Measurements from ENCODE around the gene MAP3K9.

Gene MAP3K9

DNA sequence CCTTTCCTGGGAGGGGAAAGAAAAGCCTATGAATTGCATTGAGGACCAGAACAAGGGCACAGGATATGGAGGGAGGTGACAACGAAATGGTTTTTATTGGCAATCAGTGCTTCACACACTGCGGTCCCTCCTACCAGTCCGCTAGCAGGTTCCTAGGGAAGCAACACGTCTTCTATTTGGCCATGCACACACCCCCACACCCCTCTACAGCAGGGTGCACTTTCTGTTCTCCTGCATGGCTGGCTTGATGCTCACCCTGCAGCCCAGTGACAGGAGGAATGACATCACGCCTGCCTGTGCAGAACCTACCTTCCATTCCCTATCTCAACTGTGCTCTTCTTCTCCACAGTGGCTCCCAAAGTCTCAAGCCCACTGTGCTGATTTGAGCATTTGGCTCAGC is 109.7 kb downstream of the MAP3K9 start:
- POLR2A ChIA-PET, result interaction anchor here (0.7 kb wide), 1 partner anchor 932 kb away, joined by 3 read pairs; no protein-coding TSS in a partner anchor
- CTCF ChIA-PET, result interaction anchor here (3.9 kb wide), 1 partner anchor 14 kb away, joined by 12 read pairs; no protein-coding TSS in a partner anchor
- H3K4me3 ChIP-seq (ENCODE audit: low read depth, low read length), result no peak overlapping the region
- DNase-seq (ENCODE audit: low read depth, low spot score), result no peak
- TF ChIP-seq CTCF (IDR thresholded peaks at IDR 0.05; ENCODE audit: insufficient read depth, low read length, missing control alignments), result no peak

DNA sequence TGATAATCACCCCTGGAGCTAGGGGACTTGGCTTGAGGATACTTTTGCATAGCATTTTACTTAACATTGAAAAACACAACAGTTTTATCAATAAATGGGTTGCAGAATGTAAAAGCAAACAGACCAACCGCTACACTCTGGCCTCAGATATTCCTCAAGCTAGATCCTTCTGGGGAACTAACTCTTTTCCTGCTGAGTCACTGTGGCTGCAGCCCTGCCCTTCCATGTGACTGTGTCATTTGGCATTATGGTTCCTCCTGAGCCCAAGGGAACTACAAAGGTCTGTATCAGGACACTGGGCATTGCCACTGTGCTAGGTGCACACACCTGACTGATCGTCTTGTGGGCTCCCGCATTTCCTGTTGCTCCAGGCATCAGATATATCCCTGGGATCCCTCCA is 111.0 kb downstream of the MAP3K9 start:
- DNase-seq (ENCODE audit: low read depth, low spot score), result no peak
- ChIA-PET POLR2A (no interaction called here), CTCF (no interaction called here)
- TF ChIP-seq CTCF (IDR thresholded peaks at IDR 0.05; ENCODE audit: insufficient read depth, low read length, missing control alignments), result no peak
- no peak overlapping the region for H3K4me3 ChIP-seq (ENCODE audit: low read depth, low read length)

DNA sequence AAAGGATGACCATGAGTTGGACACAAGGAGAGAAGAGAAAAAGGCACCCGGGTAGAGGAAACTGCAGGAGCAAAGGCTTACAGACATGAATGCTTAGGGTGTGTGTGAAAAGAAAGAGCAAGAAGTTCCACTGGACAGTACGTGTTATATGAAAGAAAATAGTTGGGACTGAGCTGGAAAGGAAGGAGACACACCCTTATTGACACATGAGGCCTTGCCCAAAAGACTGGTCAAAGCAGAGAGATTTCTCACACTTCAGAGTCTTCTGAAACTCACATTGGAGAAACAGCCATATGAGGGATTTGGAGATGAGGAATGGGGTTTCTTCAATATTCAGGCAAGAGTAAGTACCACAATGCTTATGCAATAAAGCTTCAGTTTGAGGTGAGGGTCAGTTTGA is 111.6 kb downstream of the MAP3K9 start:
- no peak for DNase-seq (ENCODE audit: low read depth, low spot score)
- no peak for TF ChIP-seq CTCF (IDR thresholded peaks at IDR 0.05; ENCODE audit: insufficient read depth, low read length, missing control alignments)
- ChIA-PET CTCF (no interaction called here), POLR2A (no interaction called here)
- no peak overlapping the region for H3K4me3 ChIP-seq (ENCODE audit: low read depth, low read length)

DNA sequence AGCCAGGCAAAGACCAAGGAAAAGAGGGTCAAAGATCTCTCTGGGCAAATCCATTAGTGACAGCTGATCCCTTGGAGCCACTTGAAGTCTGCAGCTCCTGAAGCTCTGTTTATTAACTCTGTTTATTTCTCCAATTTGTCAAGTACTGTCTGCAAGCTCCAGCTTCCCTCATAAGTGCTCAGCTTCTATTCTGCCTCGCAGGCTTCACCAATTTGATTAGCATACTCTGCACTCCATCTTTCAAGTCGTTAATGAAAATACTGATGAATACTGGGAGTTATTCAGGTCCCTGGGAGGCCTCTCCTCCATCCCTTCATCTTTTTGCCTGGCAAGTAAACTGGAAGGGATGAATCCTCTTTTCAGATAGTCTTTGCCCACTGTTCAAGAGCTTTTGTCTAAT is 113.3 kb downstream of the MAP3K9 start:
- no peak for DNase-seq (ENCODE audit: low read depth, low spot score)
- ChIA-PET POLR2A (no interaction called here), CTCF (interaction anchor here (1.7 kb wide), 1 partner anchor 18 kb away, joined by 5 read pairs; no protein-coding TSS in a partner anchor)
- no peak overlapping the region for H3K4me3 ChIP-seq (ENCODE audit: low read depth, low read length)
- TF ChIP-seq CTCF (IDR thresholded peaks at IDR 0.05; ENCODE audit: insufficient read depth, low read length, missing control alignments), result no peak

GRCh38 chr14:70692210-70692609 is 117.1 kb downstream of the MAP3K9 start:
- ChIA-PET POLR2A (no interaction called here), CTCF (no interaction called here)
- no peak for TF ChIP-seq CTCF (IDR thresholded peaks at IDR 0.05; ENCODE audit: insufficient read depth, low read length, missing control alignments)
- no peak overlapping the region for H3K4me3 ChIP-seq (ENCODE audit: low read depth, low read length)
- no peak for DNase-seq (ENCODE audit: low read depth, low spot score)

GRCh38 chr14:70685474-70686197 is 123.7 kb downstream of the MAP3K9 start:
- CTCF ChIA-PET, result no interaction called here

More at GRCh38 chr14:70685474-70686197, 123.7 kb downstream of the MAP3K9 start:
- DNase-seq (ENCODE audit: low read depth, low spot score), result no peak
- POLR2A ChIA-PET, result no interaction called here
- no peak for TF ChIP-seq CTCF (IDR thresholded peaks at IDR 0.05; ENCODE audit: insufficient read depth, low read length, missing control alignments)
- no peak overlapping the region for H3K4me3 ChIP-seq (ENCODE audit: low read depth, low read length)

Measured in AG04449 (cell line).